GM21786 (cell line): ENCODE measurements around the gene PRKCZ.

Experiments used
- ATAC-seq: cut with Tn5 transposase; IDR thresholded peaks from one replicate; pipeline ENCODE4 v1.9.1; 2021; ENCODE audit not compliant: unreplicated experiment

The PRKCZ gene

DNA sequence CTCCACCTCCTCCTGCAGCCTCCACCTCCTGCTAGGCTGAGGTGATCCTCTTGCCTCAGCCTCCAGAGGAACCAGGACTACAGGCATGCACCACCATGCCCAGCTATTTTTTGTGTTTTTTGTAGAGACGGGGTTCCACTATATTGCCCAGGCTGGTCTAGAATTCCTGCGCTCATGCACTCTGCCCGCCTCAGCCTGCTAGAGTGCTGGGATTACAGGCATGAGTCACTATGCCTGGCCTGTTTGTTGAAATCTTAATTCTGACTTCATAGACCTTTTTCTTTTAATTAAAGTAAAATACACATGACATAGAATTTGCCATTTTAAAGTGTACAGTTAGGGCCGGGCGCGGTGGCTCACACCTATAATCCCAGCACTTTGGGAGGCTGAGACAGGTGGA lies 101.7 kb downstream of the PRKCZ start:
- no peak for ATAC-seq

GRCh38 chr1:2152954-2153353 lies 102.7 kb downstream of the PRKCZ start:
- ATAC-seq, result no peak

DNA sequence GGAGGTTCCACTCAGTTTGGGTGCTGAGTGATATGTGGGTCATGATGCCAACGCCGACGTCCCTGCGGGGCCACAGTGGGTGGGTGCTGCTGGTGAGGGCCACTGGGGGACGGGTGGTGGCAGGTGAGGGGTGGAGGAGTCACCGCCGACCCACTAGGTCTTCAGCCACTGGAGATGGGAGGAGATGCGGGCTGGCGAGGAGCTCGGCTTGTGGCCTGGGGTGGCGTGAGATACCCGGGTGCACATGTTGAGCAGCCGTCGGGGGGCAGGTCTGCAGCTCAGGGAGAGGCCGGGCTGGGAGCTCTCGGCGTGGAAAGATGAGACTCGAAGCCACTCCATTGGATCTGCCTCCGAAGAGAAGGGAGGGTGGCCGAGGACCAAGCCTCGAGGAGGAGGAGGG lies 103.8 kb downstream of the PRKCZ start:
- ATAC-seq, result no peak

DNA sequence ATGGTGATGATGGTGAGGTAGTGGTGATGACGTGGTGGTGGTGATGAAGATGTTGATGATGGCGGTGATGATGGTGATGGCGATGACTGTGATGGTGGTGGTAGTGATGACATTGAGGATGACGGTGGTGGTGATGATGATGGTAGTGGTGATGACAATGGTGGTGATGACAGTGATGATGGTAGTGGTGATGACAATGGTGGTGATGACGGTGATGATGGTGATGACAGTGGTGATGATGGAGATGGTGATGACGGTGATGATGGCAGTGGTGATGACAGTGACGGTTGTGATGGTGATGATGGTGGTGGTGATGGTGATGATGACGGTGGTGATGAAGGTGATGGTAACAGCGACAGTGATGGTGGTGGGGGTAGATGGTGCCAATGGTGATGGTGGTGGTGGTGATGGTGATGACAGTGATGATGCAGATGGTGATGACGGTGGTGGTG lies 105.0 kb downstream of the PRKCZ start:
- no peak for ATAC-seq

DNA sequence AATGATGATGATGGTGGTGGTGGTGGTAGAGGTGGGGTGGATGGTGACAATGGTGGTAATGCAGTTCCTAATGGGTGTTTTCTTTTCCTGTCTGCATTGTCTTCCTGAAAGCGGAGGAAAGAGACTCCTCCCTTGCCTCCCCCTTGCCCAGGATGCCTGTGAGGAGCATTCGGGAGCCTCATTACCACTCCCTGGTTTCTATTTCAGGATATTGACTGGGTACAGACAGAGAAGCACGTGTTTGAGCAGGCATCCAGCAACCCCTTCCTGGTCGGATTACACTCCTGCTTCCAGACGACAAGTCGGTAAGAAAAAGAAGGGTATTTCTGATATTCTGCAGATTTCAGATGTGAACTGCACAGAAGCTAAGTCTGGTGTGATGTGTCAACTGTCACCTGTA lies 105.6 kb downstream of the PRKCZ start:
- ATAC-seq, result no peak

DNA sequence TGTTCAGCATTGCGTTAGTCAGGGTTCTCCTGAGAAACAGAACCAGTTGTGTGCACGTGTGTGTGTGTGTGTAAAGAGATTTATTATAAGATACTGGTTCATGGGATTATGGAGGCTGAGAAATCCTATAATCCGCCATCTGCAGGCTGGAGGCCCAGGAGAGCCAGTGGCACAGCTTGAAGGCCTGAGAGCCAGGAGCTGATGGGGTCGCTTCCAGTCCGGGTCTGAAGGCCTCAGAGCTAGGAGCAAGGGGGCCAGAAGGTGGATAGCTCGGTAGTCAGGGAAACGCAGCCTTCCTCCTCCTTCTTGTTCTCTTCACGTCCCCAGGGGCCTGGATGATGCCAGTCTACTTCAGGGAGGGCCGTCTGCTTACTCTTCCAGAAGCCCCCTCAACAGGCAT lies 106.7 kb downstream of the PRKCZ start:
- no peak for ATAC-seq

DNA sequence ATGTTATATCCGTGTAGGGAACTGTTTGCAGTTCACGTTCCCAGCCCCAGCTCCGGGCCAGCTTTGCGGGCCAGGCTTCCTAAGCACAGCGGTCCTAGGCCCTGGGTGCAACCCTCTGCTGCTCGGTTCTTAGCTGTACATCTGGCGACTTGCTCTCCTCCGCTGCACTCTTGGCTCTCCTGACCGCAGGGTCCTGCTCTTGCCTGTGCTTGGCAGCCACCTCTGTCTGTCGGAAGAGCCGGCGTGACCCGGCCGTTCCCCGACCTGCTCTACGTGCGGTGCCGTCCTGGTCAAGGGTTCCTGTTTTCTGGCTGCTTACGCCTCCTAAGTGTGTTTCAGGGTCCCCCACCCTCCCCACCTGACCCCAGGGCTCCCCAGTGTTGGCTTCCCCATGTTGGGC lies 107.6 kb downstream of the PRKCZ start:
- no peak for ATAC-seq

- no peak for ATAC-seq
Measured at GRCh38 chr1:2158272-2158671, 108.1 kb downstream of the PRKCZ start.

GRCh38 chr1:2159124-2159523 lies 108.9 kb downstream of the PRKCZ start:
- no peak for ATAC-seq

GRCh38 chr1:2160451-2161300 lies 110.5 kb downstream of the PRKCZ start:
- no peak for ATAC-seq

GRCh38 chr1:2163205-2163604 lies 113.0 kb downstream of the PRKCZ start:
- ATAC-seq, result no peak

DNA sequence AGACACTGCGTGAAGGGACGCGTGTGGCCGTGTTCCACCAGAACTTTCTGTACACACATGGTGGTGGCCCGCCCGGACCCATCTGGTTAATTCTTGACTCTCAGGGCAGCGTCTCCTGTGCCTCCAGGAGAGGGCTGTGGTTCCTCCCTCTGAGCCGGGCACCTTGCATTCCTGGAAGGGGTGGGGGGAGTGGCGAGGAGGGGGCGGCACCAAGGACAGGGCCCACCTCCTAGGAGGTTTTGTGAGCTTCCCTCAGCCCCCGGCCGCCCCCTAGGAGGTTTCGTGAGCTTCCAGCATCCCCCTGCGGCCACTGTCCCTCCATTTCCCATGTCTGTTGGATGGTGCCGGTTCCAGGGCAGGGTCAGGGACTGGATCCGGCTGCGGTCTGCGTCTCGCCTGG lies 115.4 kb downstream of the PRKCZ start:
- ATAC-seq, result no peak

DNA sequence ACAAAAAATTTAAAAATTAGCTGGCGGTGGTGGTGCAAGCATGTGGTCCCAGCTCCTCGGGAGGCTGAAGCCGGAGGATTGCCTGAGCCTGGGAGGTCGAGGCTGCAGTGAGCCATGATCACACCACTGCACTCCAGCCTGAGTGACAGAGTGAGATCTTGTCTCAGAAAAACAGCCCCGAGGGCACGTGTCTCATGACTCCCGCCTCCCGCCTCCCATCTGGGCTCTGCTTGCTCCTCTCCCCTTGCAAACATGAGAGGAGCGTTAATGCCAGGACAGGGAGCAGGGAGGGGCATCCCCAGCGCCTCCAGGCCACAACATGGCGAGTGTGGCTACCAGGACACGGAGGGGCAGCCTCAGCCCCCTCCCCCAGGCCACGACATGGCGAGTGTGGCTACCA lies 116.0 kb downstream of the PRKCZ start:
- ATAC-seq, result no peak

- ATAC-seq, result no peak
Measured at GRCh38 chr1:2166695-2167094, 116.5 kb downstream of the PRKCZ start.

GRCh38 chr1:2168090-2168489 lies 117.9 kb downstream of the PRKCZ start:
- no peak for ATAC-seq

DNA sequence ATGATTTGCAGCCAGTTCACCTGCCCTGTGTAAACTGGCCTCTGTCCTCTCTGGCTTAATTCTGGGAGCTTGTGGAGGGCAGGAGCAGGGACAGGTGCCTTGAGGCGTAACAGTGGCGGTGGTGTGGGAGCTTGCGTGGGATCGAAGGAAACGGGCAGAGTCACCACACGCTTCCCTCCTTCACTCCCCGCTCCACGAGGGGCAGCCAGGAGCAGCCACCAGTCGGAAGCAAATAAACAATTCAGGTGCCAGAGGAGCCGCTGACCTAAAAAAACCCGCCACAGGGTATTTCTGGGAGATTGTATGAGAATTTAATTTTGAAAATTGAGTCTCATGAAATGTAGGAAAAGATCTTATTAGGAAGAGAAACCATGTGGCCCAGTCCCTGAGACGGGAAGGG lies 118.3 kb downstream of the PRKCZ start:
- no peak for ATAC-seq

- no peak for ATAC-seq
Measured at GRCh38 chr1:2169200-2169836, 119.1 kb downstream of the PRKCZ start.

DNA sequence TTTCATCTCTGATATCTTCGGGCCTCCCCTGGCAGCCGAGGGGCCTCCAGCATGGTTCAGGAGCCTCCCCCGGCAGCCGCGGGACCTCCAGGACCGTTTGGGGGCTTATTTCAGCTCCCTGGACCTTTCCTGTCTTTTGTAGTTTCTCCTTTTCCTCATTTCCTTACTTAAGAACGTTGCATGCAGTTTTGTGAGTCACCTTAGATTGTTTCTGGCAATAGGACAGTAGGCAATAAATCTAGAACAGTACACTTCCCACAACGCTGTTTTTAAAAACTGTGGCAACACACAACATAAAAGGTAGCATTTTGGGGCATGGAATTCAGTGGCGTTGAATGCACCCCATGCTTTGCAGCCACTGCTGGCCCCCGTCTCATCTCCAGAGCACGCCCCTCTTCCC lies 120.0 kb downstream of the PRKCZ start:
- ATAC-seq, result no peak

- no peak for ATAC-seq
Measured at GRCh38 chr1:2172012-2172411, 121.8 kb downstream of the PRKCZ start.

DNA sequence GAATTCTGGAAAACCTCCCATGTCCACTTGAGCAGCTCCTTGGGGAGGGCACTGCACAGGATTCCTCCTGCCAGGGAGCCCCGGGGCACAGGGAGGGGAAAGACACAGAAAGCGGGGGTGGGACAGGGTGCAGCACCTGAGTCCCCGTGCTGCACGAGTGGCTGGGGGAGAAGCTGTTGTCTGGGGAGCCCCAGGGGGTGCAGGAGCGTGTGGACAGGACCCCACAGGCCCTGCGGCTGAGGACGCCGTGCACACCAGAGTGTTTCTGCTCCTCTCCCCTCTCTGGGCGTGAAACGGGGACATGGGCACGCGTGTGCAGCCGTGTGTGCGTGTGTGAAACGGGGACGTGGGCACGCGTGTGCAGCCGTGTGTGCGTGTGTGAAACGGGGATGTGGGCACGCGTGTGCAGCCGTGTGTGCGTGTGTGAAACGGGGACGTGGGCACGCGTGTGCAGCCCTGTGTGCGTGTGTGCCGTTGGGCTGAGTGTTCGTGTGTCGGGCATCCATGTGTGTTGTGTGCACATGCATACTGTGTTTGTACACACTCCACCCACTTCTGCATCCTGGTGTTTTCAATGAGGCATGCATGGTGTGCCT lies 122.4 kb downstream of the PRKCZ start:
- ATAC-seq, result no peak

DNA sequence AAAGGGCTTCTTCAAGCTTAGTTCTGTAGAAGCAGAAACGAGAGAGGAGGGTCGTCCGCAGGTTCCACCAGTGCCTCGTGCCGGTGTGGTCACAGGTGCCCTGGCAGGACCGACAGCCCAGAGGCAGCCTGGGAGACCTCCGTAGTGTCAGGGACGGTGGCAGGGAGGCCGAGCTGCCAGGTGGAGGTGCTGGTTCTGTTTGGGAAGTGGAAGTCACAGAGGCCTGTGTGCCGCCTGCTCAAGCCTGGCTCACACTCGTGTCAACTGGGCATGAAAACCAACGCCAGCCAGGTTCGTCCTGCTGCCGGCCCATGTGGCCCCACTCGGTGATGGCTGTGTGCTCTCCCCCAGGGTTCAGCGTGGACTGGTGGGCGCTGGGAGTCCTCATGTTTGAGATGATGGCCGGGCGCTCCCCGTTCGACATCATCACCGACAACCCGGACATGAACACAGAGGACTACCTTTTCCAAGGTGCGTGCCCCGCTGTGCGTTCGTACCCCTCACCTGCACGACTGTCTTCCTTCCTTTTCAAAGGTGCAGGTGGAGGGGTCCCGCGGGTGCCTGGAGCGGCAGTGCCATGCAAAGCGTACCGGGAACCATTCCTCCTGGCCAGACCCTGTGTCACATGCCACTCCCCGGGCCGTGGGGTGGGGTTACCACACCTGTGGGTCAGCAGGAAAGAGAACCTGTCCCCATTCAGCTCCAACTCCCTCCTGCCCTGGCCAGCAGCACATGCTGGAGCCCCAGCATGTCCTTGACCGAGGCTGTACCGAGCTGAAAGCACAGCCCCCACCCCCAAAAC lies 123.5 kb downstream of the PRKCZ start:
- ATAC-seq, result no peak
